Spleen (tissue), 11 donors: ENCODE data around the gene COPS8. TPM values are rescaled to one million over a fixed set of nuclear protein-coding genes. Genes with fewer than 3 reads are reported as not detected.

Experiments used
- DNase-seq: peaks from one replicate; pipeline ENCODE4 v3.0.0-alpha.2; 2020
- H3K27ac ChIP-seq, 8 donors: fragments of 200-600 bp; sonication (generic) in 7 of 8; 1 replicate in 4 of 8; 2 replicates in 4 of 8; pipeline versions ENCODE4 v1.5.0 to v1.8.0; 2016 to 2021; ENCODE audit warnings: inconsistent platforms in 4 of 8, mild to moderate bottlenecking in 4 of 8, moderate library complexity in 1 of 8
- H3K27me3 ChIP-seq, 7 donors: fragments of 200-600 bp; sonication (generic) in 6 of 7; replicated peaks in 1 of 7; 1 replicate in 4 of 7; 2 replicates in 3 of 7; pipeline versions ENCODE4 v1.5.0 to v1.8.0; 2016 to 2021; ENCODE audit warnings: inconsistent platforms in 3 of 7, mild to moderate bottlenecking in 1 of 7
- H3K36me3 ChIP-seq, 6 donors: fragments of 200-600 bp; sonication (generic) in 5 of 6; 1 replicate in 4 of 6; 2 replicates in 2 of 6; pipeline versions ENCODE4 v1.5.0 to v1.8.0; 2016 to 2021; ENCODE audit warnings: inconsistent platforms in 2 of 6
- H3K4me1 ChIP-seq, 6 donors: fragments of 200-600 bp; sonication (generic) in 5 of 6; 1 replicate in 3 of 6; 2 replicates in 3 of 6; pipeline versions ENCODE4 v1.5.0 to v1.8.0; 2016 to 2021; ENCODE audit warnings: inconsistent platforms in 3 of 6
- H3K4me3 ChIP-seq, 8 donors: fragments of 200-600 bp; sonication (generic) in 7 of 8; 1 replicate in 4 of 8; 2 replicates in 4 of 8; pipeline versions ENCODE4 v1.5.0 to v1.8.0; 2016 to 2021; ENCODE audit warnings: inconsistent platforms in 4 of 8, mild to moderate bottlenecking in 4 of 8, moderate library complexity in 2 of 8
- H3K9me3 ChIP-seq, 8 donors: fragments of 200-600 bp; sonication (generic) in 7 of 8; 1 replicate in 4 of 8; 2 replicates in 4 of 8; pipeline versions ENCODE4 v1.5.0 to v1.8.0; 2016 to 2021; ENCODE audit warnings: inconsistent platforms in 4 of 8
- POLR2A ChIP-seq, 3 donors: fragments of 450-650 bp; IDR thresholded peaks; one replicate each; pipeline ENCODE4 v1.5.1; 2017; ENCODE audit warnings: antibody characterized with exemption in 3 of 3, mild to moderate bottlenecking in 1 of 3
- POLR2AphosphoS5 ChIP-seq, 3 donors: sonication (generic); formaldehyde crosslinking; IDR thresholded peaks; one replicate each; pipeline ENCODE4 v1.5.1; 2017; ENCODE audit warnings: antibody characterized with exemption in 3 of 3
- WGBS, 5 donors: extraction: QIAGEN DNeasy Blood & Tissue Kit in 3 of 5; methylation state at CpG; one replicate each; pipeline versions ENCODE4 v1.1.5 to v1.1.7; 2013 to 2018; 5-methylcytosine and 5-hydroxymethylcytosine counted together
- intact Hi-C: fragments of 100-400 bp; cut with DNase I; formaldehyde crosslinking; loops from one replicate; pipeline ENCODE4 v1.15.0; 2023; ENCODE audit warnings: low total_unique reads
- polyA plus RNA-seq, 3 donors: library from polyadenylated mRNA; stranded (reverse); fragments of 200-250 nt; gene quantifications; one replicate each; pipeline ENCODE4 v1.2.1, GENCODE V29; 2013
- total RNA-seq, 7 donors: library from RNA; depleted of rRNA in 3 of 7; stranded (reverse); fragments of >200 nt in 3 of 7; fragmentation: NEBNext Ultra II Directional in 4 of 7; extraction: Animal tissue kit (Norgen Biotek cat#: 25700) in 4 of 7; gene quantifications; one replicate each; pipeline versions ENCODE4 v1.1.0 to v1.2.1, GENCODE V29; 2016 to 2021
- TF ChIP-seq, protein P1 (sequence below), 11 experiments: fragments of 200-600 bp in 7 of 11; fragments of 450-650 bp in 4 of 11; sonication (generic) in 4 of 11; IDR thresholded peaks in 8 of 11; conservative IDR thresholded peaks in 3 of 11; 1 replicate in 7 of 11; 2 replicates in 4 of 11; pipeline versions ENCODE4 v1.4.0 to v1.8.0; 2016 to 2021; ENCODE audit warnings: antibody characterized with exemption in 11 of 11, inconsistent platforms in 4 of 11, mild to moderate bottlenecking in 1 of 11
- donor health status: healthy with polysubstance abuse.
- donor health status: DM: no; HTN: no; CAD: no; lungs with moderate emphysema.
- donor health status: DM: no; HTN: no; CAD: no.
- donor health status: Bipolar disorder and iron deficiency.
- donor health status: healthy.
- donor health status: DM: no; HTN: no; CAD: no.
- donor health status: DM: yes; HTN: yes; CAD: no.

Gene COPS8
- total and polyA plus RNA-seq, 10 donors, result 21.3 to 67.9 (median 31.5) TPM

- WGBS, 5 donors, result 76 to 90% (median 88%) methylated on average over 9 of the region's 9 CpGs
These were observed 7.5 kb downstream of the COPS8 start for GRCh38 chr2:237092920-237093781.

DNA sequence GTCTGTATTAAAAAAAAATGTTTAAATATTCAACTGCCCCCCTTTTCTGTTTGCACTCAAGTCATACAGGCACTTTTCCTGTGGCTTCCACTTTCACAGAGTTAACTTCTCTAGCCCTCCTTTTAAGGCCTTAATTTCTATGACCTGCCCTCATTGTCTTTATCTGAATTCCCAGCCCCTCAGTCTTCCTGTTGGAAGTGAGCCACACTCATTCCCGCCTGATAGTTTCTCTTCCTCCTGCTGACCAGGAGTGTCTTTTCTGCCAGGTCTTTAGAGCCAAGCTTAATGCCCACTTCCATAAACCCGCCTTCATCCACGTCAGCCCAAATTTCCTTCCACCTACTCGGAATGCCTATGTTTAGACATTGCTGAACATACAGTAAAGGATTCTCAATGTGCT lies 10.5 kb downstream of the COPS8 start:
- peaks cover 0 to 29% (median 8%) of the 10 kb centered on the region in 6 donors for H3K4me1 ChIP-seq
- H3K4me3 ChIP-seq, result no peak overlapping the region
- H3K27ac ChIP-seq, result no peak overlapping the region
- no peaks in the 10 kb centered on the region for H3K27me3 ChIP-seq
- no peak for DNase-seq
- peaks cover 3 to 100% (median 77%) of the 10 kb centered on the region in 6 donors for H3K36me3 ChIP-seq
- intact Hi-C loops, result no loop called here
- TF ChIP-seq, protein P1, sequence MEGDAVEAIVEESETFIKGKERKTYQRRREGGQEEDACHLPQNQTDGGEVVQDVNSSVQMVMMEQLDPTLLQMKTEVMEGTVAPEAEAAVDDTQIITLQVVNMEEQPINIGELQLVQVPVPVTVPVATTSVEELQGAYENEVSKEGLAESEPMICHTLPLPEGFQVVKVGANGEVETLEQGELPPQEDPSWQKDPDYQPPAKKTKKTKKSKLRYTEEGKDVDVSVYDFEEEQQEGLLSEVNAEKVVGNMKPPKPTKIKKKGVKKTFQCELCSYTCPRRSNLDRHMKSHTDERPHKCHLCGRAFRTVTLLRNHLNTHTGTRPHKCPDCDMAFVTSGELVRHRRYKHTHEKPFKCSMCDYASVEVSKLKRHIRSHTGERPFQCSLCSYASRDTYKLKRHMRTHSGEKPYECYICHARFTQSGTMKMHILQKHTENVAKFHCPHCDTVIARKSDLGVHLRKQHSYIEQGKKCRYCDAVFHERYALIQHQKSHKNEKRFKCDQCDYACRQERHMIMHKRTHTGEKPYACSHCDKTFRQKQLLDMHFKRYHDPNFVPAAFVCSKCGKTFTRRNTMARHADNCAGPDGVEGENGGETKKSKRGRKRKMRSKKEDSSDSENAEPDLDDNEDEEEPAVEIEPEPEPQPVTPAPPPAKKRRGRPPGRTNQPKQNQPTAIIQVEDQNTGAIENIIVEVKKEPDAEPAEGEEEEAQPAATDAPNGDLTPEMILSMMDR (IDR thresholded peaks at IDR 0.05 in 8 of 11, conservative IDR thresholded peaks at IDR 0.05 in 3 of 11), result no peak
- TF ChIP-seq POLR2AphosphoS5 (IDR thresholded peaks at IDR 0.05) (peak in 1 of 3 donors; percentile 38), POLR2A (IDR thresholded peaks at IDR 0.05) (no peak)
- 65 to 78% (median 70%) methylated on average over 4 of the region's 4 CpGs for WGBS, 5 donors
- no peaks in the 10 kb centered on the region for H3K9me3 ChIP-seq

More at GRCh38 chr2:237092920-237093781, 7.5 kb downstream of the COPS8 start:
- no peak for TF ChIP-seq POLR2AphosphoS5 (IDR thresholded peaks at IDR 0.05)
- TF ChIP-seq, protein P1 (IDR thresholded peaks at IDR 0.05 in 8 of 11, conservative IDR thresholded peaks at IDR 0.05 in 3 of 11), result peak in 1 of 11 experiments; percentile 5
- TF ChIP-seq POLR2A (IDR thresholded peaks at IDR 0.05), result no peak
- H3K9me3 ChIP-seq, result no peaks in the 10 kb centered on the region
- H3K4me3 ChIP-seq, result no peak overlapping the region
- H3K36me3 ChIP-seq, result peaks cover 0 to 100% (median 63%) of the 10 kb centered on the region in 6 donors
- intact Hi-C loops, result no loop called here
- H3K27me3 ChIP-seq, result no peaks in the 10 kb centered on the region
- no peak overlapping the region for H3K27ac ChIP-seq
- no peak for DNase-seq
- H3K4me1 ChIP-seq, result peaks cover 0 to 40% (median 13%) of the 10 kb centered on the region in 6 donors

DNA sequence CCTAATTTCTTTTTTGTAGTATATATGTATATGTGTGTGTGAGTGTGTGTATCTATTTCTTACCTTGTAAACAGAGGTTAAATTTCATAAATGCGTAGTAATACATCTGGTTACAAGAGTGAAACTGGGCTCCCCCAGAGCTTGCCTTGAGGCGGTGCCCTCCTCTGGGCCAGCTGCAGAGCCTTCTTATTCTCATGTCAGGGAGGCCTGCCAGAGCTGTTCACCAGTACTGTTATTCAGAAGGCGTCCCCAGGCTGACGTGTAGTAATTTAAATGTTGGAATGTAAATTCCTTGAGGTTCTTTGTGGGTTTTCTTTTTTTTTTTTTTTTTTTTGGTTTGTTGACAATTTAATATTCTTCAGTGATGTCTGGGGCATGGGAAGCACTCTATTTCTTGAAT lies 11.2 kb downstream of the COPS8 start:
- 93 to 96% (median 94%) methylated on average over 4 of the region's 4 CpGs for WGBS, 5 donors
- H3K27ac ChIP-seq, result no peak overlapping the region
- H3K36me3 ChIP-seq, result peaks cover 3 to 100% (median 76%) of the 10 kb centered on the region in 6 donors
- no peaks in the 10 kb centered on the region for H3K27me3 ChIP-seq
- H3K4me1 ChIP-seq, result peaks cover 0 to 22% (median 2%) of the 10 kb centered on the region in 6 donors
- intact Hi-C loops, result no loop called here
- DNase-seq, result no peak
- H3K9me3 ChIP-seq, result no peaks in the 10 kb centered on the region
- no peak for TF ChIP-seq POLR2A (IDR thresholded peaks at IDR 0.05)
- TF ChIP-seq, protein P1 (IDR thresholded peaks at IDR 0.05 in 8 of 11, conservative IDR thresholded peaks at IDR 0.05 in 3 of 11), result no peak
- no peak for TF ChIP-seq POLR2AphosphoS5 (IDR thresholded peaks at IDR 0.05)
- H3K4me3 ChIP-seq, result no peak overlapping the region

- H3K27ac ChIP-seq, result no peak overlapping the region
These were observed 11.7 kb downstream of the COPS8 start for GRCh38 chr2:237097326-237097910.

More at GRCh38 chr2:237097326-237097910, 11.7 kb downstream of the COPS8 start:
- WGBS, 5 donors, result 94 to 99% (median 96%) methylated on average over 2 of the region's 2 CpGs
- Histone ChIP-seq H3K27me3 (no peaks in the 10 kb centered on the region), H3K36me3 (peaks cover 3 to 100% (median 78%) of the 10 kb centered on the region in 6 donors), H3K4me3 (no peak overlapping the region), H3K9me3 (no peaks in the 10 kb centered on the region), H3K4me1 (peaks cover 0 to 19% (median 0%) of the 10 kb centered on the region in 6 donors)
- DNase-seq, result no peak
- TF ChIP-seq, protein P1 (IDR thresholded peaks at IDR 0.05 in 8 of 11, conservative IDR thresholded peaks at IDR 0.05 in 3 of 11), result no peak
- TF ChIP-seq POLR2AphosphoS5 (IDR thresholded peaks at IDR 0.05) (no peak), POLR2A (IDR thresholded peaks at IDR 0.05) (no peak)
- intact Hi-C loops, result no loop called here
